ENCODE measurements around the gene WDR37. TPM values are rescaled to one million over a fixed set of nuclear protein-coding genes. Genes with fewer than 3 reads are reported as not detected.

Gene WDR37
- total and polyA plus RNA-seq, 9 of the 15 experiments (the other 6 are each of a cell fraction or from before 2014, with no cell fraction given) = 2.3 to 11.6 (median 6.7) TPM

DNA sequence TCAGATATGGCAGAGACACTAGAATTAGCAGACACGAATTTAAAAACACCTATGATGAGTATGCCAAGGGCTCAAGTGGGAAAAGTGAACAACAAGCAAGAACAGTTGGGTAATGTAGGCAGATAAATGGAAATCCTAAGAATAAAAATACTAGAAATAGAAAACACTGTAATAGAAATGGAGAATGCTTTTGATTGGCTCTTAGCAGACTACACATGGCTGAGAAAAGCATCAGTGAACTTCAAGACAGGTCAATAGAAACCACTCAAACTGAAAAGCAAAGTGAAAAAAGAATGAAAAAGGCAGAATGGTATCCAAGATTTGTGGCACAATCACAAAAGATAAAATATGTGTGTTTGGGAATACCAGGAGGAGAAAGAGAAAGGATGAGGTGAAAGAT, 82.3 kb downstream of the WDR37 start:
- H3K4me3 ChIP-seq = no peak overlapping the region
- WGBS (ENCODE audit: insufficient coverage, low coverage, missing lambda C conversion rate) = 14% methylated on average over 1 of the region's 1 CpG
- H2AFZ ChIP-seq (ENCODE audit: low read depth, low read length) = no peak overlapping the region
- no peaks in the 10 kb centered on the region; a peak in 1 of 5 replicates for H3K27me3 ChIP-seq (ENCODE audit: control insufficient read depth in 2 of 2, insufficient read depth in 2 of 2, low read length in 2 of 2)
- TF ChIP-seq, protein P1, sequence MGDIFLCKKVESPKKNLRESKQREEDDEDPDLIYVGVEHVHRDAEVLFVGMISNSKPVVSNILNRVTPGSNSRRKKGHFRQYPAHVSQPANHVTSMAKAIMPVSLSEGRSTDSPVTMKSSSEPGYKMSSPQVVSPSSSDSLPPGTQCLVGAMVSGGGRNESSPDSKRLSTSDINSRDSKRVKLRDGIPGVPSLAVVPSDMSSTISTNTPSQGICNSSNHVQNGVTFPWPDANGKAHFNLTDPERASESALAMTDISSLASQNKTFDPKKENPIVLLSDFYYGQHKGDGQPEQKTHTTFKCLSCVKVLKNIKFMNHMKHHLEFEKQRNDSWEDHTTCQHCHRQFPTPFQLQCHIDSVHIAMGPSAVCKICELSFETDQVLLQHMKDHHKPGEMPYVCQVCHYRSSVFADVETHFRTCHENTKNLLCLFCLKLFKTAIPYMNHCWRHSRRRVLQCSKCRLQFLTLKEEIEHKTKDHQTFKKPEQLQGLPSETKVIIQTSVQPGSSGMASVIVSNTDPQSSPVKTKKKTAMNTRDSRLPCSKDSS (IDR thresholded peaks at IDR 0.05; ENCODE audit: low read depth, partially characterized antibody) = peak; percentile 22
- TF ChIP-seq CBX3 (IDR thresholded peaks at IDR 0.05; ENCODE audit: borderline replicate concordance in 1 of 2, low read length in 2 of 2) (peak in 1 of 2 experiments; percentile 44; a peak in 1 of 3 replicates), SNIP1 (IDR thresholded peaks at IDR 0.05; ENCODE audit: low read depth) (no peak), TRIM28 (IDR thresholded peaks at IDR 0.05) (peak; percentile 61; the same call in 1 of the 2 replicates), CBX5 (IDR thresholded peaks at IDR 0.05; ENCODE audit: borderline replicate concordance, low read depth) (0 out of 2 replicates have a peak, but pooled peaks have one; percentile 24), ZNF644 (tag; IDR thresholded peaks at IDR 0.05; ENCODE audit: low read depth) (no peak), ELF4 (CRISPR knock-in tag; IDR thresholded peaks at IDR 0.05) (no peak)
- TF ChIP-seq, protein P2, sequence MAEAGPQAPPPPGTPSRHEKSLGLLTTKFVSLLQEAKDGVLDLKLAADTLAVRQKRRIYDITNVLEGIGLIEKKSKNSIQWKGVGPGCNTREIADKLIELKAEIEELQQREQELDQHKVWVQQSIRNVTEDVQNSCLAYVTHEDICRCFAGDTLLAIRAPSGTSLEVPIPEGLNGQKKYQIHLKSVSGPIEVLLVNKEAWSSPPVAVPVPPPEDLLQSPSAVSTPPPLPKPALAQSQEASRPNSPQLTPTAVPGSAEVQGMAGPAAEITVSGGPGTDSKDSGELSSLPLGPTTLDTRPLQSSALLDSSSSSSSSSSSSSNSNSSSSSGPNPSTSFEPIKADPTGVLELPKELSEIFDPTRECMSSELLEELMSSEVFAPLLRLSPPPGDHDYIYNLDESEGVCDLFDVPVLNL (CRISPR knock-in tag; IDR thresholded peaks at IDR 0.05; ENCODE audit: low read depth) = no peak
- no TSS peak for BruUV-seq (replicated peaks)
- H3K9me3 ChIP-seq (replicated peaks; ENCODE audit: control insufficient read depth, insufficient read depth, low read depth, low read length) = no peaks in the 10 kb centered on the region; the same call in none of the 2 replicates
- H3K9ac ChIP-seq (ENCODE audit: insufficient read depth in 1 of 2, low read depth in 2 of 2, low read length in 2 of 2) = no peak overlapping the region
- intact Hi-C loops (cut with micrococcal nuclease) = no loop called here
- no peak for ATAC-seq
- no peaks in the 10 kb centered on the region for H3K9me1 ChIP-seq (ENCODE audit: control insufficient read depth, insufficient read depth, low read length)
- no peak for DNase-seq (ENCODE audit: extremely low read depth in 1 of 4, low spot score in 3 of 4)
- FAIRE-seq = no peak
- no peak overlapping the region for H3K4me2 ChIP-seq (ENCODE audit: insufficient read depth, low read length)
- no peak overlapping the region for H3K27ac ChIP-seq (ENCODE audit: extremely low read depth, low read depth, low read length)
- H3K36me3 ChIP-seq (ENCODE audit: control insufficient read depth, insufficient read depth, low read length) = no peaks in the 10 kb centered on the region
- ChIA-PET POLR2A (no interaction called here), CTCF (ENCODE audit: low intra/inter-chr PET ratio) (no interaction called here)
- H4K20me1 ChIP-seq (replicated peaks; ENCODE audit: control insufficient read depth, insufficient read depth, low read length) = no peaks in the 10 kb centered on the region
- H3K79me2 ChIP-seq (ENCODE audit: control insufficient read depth, insufficient read depth, low read length) = no peaks in the 10 kb centered on the region
- in situ Hi-C loops (cut with MboI) = no loop called here
- no peaks in the 10 kb centered on the region for H3K4me1 ChIP-seq (replicated peaks in 1 of 2; ENCODE audit: control insufficient read depth in 2 of 2, insufficient read depth in 2 of 2, low read length in 2 of 2)

Measured in K562 (cell line).